GM23338 (cell line): ENCODE measurements around the gene SCIMP. TPM values are rescaled to one million over a fixed set of nuclear protein-coding genes. Genes with fewer than 3 reads are reported as not detected.

Experiments
- ATAC-seq: fragments of 200-7000 bp; cut with Tn5 transposase; 3 replicates; pipeline ENCODE4 v1.9.1; 2020
- DNase-seq: peaks from one replicate; pipeline ENCODE4 v3.0.0-alpha.2; 2015; ENCODE audit warnings: low spot score
- H2AFZ ChIP-seq: fragments of 200-600 bp; sonication (generic); 2 replicates; pipeline ENCODE4 v1.8.0; 2016; ENCODE audit warnings: antibody characterized with exemption, mild to moderate bottlenecking, moderate library complexity
- H3F3A ChIP-seq: fragments of 200-600 bp; sonication (generic); replicated peaks from 2 replicates; pipeline ENCODE4 v1.8.0; 2017; ENCODE audit warnings: antibody characterized with exemption, mixed run types, low read depth
- H3K27ac ChIP-seq: fragments of 200-600 bp; sonication (generic); 2 replicates; pipeline ENCODE4 v1.6.1; 2016; ENCODE audit warnings: low read depth
- H3K27me3 ChIP-seq: fragments of 200-600 bp; sonication (generic); 2 replicates; pipeline ENCODE4 v1.8.0; 2016; ENCODE audit warnings: mild to moderate bottlenecking, mixed run types, moderate library complexity; ENCODE audit not compliant: insufficient read depth
- H3K36me3 ChIP-seq: fragments of 200-600 bp; sonication (generic); 2 replicates; pipeline ENCODE4 v1.8.0; 2016; ENCODE audit warnings: mild to moderate bottlenecking; ENCODE audit not compliant: insufficient read depth
- H3K4me1 ChIP-seq: fragments of 200-600 bp; sonication (generic); 2 replicates; pipeline ENCODE4 v1.8.0; 2016; ENCODE audit warnings: mild to moderate bottlenecking, moderate library complexity; ENCODE audit not compliant: insufficient read depth
- H3K4me2 ChIP-seq: fragments of 200-600 bp; sonication (generic); 2 replicates; pipeline ENCODE4 v1.7.1; 2017; ENCODE audit warnings: mixed run types
- H3K4me3 ChIP-seq: fragments of 200-600 bp; sonication (generic); 2 replicates; pipeline ENCODE4 v1.6.1; 2016; ENCODE audit warnings: mixed run types
- H3K79me2 ChIP-seq: fragments of 200-600 bp; sonication (generic); replicated peaks from 2 replicates; pipeline ENCODE4 v1.8.0; 2017; ENCODE audit warnings: mild to moderate bottlenecking; ENCODE audit not compliant: insufficient read depth
- H3K9me2 ChIP-seq: fragments of 200-600 bp; sonication (generic); 2 replicates; pipeline ENCODE4 v1.8.0; 2017; ENCODE audit not compliant: insufficient read depth
- H4K20me1 ChIP-seq: fragments of 200-600 bp; sonication (generic); replicated peaks from 2 replicates; pipeline ENCODE4 v1.8.0; 2017; ENCODE audit warnings: mild to moderate bottlenecking; ENCODE audit not compliant: insufficient read depth
- H3K27ac Mint-ChIP-seq: 2 replicates; pipeline ENCODE4 v1.8.0; 2020; ENCODE audit warnings: inconsistent platforms, mild to moderate bottlenecking, moderate library complexity, mixed read lengths
- H3K27me3 Mint-ChIP-seq: 3 replicates; pipeline ENCODE4 v1.8.0; 2022; ENCODE audit warnings: low read depth, mild to moderate bottlenecking, moderate library complexity, mixed read lengths, inconsistent platforms; ENCODE audit not compliant: insufficient read depth, poor library complexity
- H3K36me3 Mint-ChIP-seq: 3 replicates; pipeline ENCODE4 v1.8.0; 2021; ENCODE audit warnings: low read depth, mild to moderate bottlenecking, inconsistent platforms, moderate library complexity, mixed read lengths
- H3K4me1 Mint-ChIP-seq: 3 replicates; pipeline ENCODE4 v1.8.0; 2020; ENCODE audit warnings: mild to moderate bottlenecking, inconsistent platforms, mixed read lengths
- H3K4me3 Mint-ChIP-seq: 3 replicates; pipeline ENCODE4 v1.8.0; 2021; ENCODE audit warnings: moderate library complexity, mild to moderate bottlenecking, inconsistent platforms, mixed read lengths
- H3K9me3 Mint-ChIP-seq: 3 replicates; pipeline ENCODE4 v1.8.0; 2020; ENCODE audit warnings: moderate library complexity, mild to moderate bottlenecking, inconsistent platforms, mixed read lengths
- CREB1 ChIP-seq: fragments of 250-450 bp; sonication (Bioruptor Pico); IDR thresholded peaks from 2 replicates; pipeline ENCODE4 v1.5.0; 2020; ENCODE audit warnings: low read depth, mild to moderate bottlenecking, moderate library complexity
- CTCF ChIP-seq, 2 experiments: fragments of 200-600 bp in 1 of 2; sonication (generic) in 1 of 2; conservative IDR thresholded peaks; 2 replicates each; pipeline versions ENCODE4 v1.5.1 to v1.6.1; 2016 to 2017; ENCODE audit warnings: antibody characterized with exemption in 2 of 2, low read depth in 2 of 2, mild to moderate bottlenecking in 2 of 2, moderate library complexity in 1 of 2
- EZH2 ChIP-seq: fragments of 200-600 bp; sonication (generic); IDR thresholded peaks from one replicate; pipeline ENCODE4 v1.8.0; 2017; ENCODE audit warnings: antibody characterized with exemption, mild to moderate bottlenecking, low read depth; ENCODE audit not compliant: unreplicated experiment
- EZH2phosphoT487 ChIP-seq: fragments of 200-600 bp; sonication (generic); IDR thresholded peaks from one replicate; pipeline ENCODE4 v1.8.1; 2018; ENCODE audit warnings: antibody characterized with exemption; ENCODE audit not compliant: unreplicated experiment
- JUNB ChIP-seq: IDR thresholded peaks from one replicate; pipeline ENCODE4 v1.6.1; 2016; ENCODE audit warnings: antibody characterized with exemption; ENCODE audit not compliant: unreplicated experiment
- NANOG ChIP-seq: IDR thresholded peaks from 2 replicates; pipeline ENCODE4 v1.6.1; 2016; ENCODE audit warnings: antibody characterized with exemption, borderline replicate concordance
- POLR2AphosphoS5 ChIP-seq: IDR thresholded peaks from 2 replicates; pipeline ENCODE4 v1.6.1; 2016; ENCODE audit warnings: antibody characterized with exemption, low read depth
- REST ChIP-seq: IDR thresholded peaks from one replicate; pipeline ENCODE4 v1.6.1; 2018; ENCODE audit warnings: antibody characterized with exemption; ENCODE audit not compliant: unreplicated experiment
- STAT1 ChIP-seq: IDR thresholded peaks from one replicate; pipeline ENCODE4 v1.6.1; 2016; ENCODE audit warnings: antibody characterized with exemption; ENCODE audit not compliant: unreplicated experiment
- ZNF114 ChIP-seq: fragments of 250-450 bp; sonication (Bioruptor Pico); IDR thresholded peaks from 2 replicates; pipeline ENCODE4 v1.5.0; 2020; ENCODE audit warnings: mild to moderate bottlenecking, moderate library complexity
- ZNF331 ChIP-seq: fragments of 250-450 bp; sonication (Bioruptor Pico); IDR thresholded peaks from 2 replicates; pipeline ENCODE4 v1.5.0; 2020; ENCODE audit warnings: low read depth, mild to moderate bottlenecking, moderate library complexity
- ZNF462 ChIP-seq: fragments of 250-450 bp; sonication (Bioruptor Pico); IDR thresholded peaks from 2 replicates; pipeline ENCODE4 v1.5.0; 2020; ENCODE audit warnings: mild to moderate bottlenecking, moderate library complexity
- polyA plus RNA-seq: library from polyadenylated mRNA; unstranded; fragments of >200 nt; fragmentation: Nextera tagmentation; extraction: Ambion mirVana; gene quantifications from 2 replicates; pipeline ENCODE4 v1.2.1, GENCODE V29; 2016
- total RNA-seq: library from RNA; depleted of rRNA; stranded (reverse); fragments of >200 nt; shearing (Covaris generic); gene quantifications from 2 replicates; pipeline ENCODE4 v1.2.3, GENCODE V29; 2014
- TF ChIP-seq, protein P1 (sequence below): IDR thresholded peaks from 2 replicates; pipeline ENCODE4 v1.6.1; 2016; ENCODE audit warnings: antibody characterized with exemption

Gene SCIMP
- total and polyA plus RNA-seq, 2 experiments from 2014 or later = 0.36 TPM; not detected in 1

- TF ChIP-seq CTCF (conservative IDR thresholded peaks at IDR 0.05; ENCODE audit: low read depth in 2 of 2) (no peak), EZH2 (no peak), CREB1 (CRISPR knock-in tag) (no peak), EZH2phosphoT487 (no peak), ZNF331 (no peak), REST (no peak), STAT1 (no peak), JUNB (no peak), POLR2AphosphoS5 (no peak), ZNF114 (CRISPR knock-in tag) (no peak), ZNF462 (CRISPR knock-in tag) (no peak), NANOG (no peak)
- TF ChIP-seq, protein P1, sequence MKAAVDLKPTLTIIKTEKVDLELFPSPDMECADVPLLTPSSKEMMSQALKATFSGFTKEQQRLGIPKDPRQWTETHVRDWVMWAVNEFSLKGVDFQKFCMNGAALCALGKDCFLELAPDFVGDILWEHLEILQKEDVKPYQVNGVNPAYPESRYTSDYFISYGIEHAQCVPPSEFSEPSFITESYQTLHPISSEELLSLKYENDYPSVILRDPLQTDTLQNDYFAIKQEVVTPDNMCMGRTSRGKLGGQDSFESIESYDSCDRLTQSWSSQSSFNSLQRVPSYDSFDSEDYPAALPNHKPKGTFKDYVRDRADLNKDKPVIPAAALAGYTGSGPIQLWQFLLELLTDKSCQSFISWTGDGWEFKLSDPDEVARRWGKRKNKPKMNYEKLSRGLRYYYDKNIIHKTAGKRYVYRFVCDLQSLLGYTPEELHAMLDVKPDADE = no peak
- H3K4me2 ChIP-seq = no peak overlapping the region
- no peak overlapping the region for H3K4me3 ChIP-seq
- no peaks in the 10 kb centered on the region for H3K79me2 ChIP-seq
- no peaks in the 10 kb centered on the region for H3K36me3 ChIP-seq
- no peak overlapping the region for H3K27ac ChIP-seq
- no peaks in the 10 kb centered on the region for H3K4me1 Mint-ChIP-seq
- no peak overlapping the region for H3K4me3 Mint-ChIP-seq
- H3K4me1 ChIP-seq = no peaks in the 10 kb centered on the region
- no peaks in the 10 kb centered on the region for H3K27me3 ChIP-seq
- H3F3A ChIP-seq = no peaks in the 10 kb centered on the region
- no peak overlapping the region for H3K27ac Mint-ChIP-seq
- H3K9me3 Mint-ChIP-seq = no peaks in the 10 kb centered on the region; the same call in 2 of the 3 replicates
- no peaks in the 10 kb centered on the region for H4K20me1 ChIP-seq
- H2AFZ ChIP-seq = no peak overlapping the region
- H3K27me3 Mint-ChIP-seq = peaks cover 3% of the 10 kb centered on the region
- H3K9me2 ChIP-seq = no peaks in the 10 kb centered on the region
- DNase-seq (no peak), ATAC-seq (no peak)
- no peaks in the 10 kb centered on the region for H3K36me3 Mint-ChIP-seq
Measured at GRCh38 chr17:5263441-5263840, 28.8 kb upstream of the SCIMP start.
